ENCODE results near the gene BCAS4.

The BCAS4 gene

DNA sequence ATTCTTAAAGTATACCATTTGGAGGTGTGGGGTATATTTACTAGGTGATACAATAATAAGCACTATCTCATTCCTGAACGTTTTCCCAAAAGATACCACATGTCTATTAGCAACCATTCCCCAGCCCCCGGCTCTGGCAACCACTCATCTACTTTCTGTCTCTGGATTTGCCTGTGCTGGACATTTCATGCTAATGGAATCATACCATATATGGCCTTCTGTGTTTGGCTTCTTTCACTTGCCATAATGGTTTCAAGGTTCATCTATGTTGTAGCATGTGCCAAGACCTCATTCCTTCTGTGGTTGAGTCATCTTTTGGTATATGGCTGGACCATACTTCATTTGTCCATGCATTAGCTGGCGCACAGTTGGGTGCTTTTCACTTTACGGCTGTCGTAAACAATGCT, 39.7 kb downstream of the BCAS4 start:
- TF ChIP-seq, protein P1, sequence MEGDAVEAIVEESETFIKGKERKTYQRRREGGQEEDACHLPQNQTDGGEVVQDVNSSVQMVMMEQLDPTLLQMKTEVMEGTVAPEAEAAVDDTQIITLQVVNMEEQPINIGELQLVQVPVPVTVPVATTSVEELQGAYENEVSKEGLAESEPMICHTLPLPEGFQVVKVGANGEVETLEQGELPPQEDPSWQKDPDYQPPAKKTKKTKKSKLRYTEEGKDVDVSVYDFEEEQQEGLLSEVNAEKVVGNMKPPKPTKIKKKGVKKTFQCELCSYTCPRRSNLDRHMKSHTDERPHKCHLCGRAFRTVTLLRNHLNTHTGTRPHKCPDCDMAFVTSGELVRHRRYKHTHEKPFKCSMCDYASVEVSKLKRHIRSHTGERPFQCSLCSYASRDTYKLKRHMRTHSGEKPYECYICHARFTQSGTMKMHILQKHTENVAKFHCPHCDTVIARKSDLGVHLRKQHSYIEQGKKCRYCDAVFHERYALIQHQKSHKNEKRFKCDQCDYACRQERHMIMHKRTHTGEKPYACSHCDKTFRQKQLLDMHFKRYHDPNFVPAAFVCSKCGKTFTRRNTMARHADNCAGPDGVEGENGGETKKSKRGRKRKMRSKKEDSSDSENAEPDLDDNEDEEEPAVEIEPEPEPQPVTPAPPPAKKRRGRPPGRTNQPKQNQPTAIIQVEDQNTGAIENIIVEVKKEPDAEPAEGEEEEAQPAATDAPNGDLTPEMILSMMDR (conservative IDR thresholded peaks at IDR 0.05; ENCODE audit: low read depth, low read length): no peak
- DNase-seq (ENCODE audit: low read depth): peak; percentile 84
- no peak overlapping the region for H3K4me3 ChIP-seq (ENCODE audit: low read depth, low read length)

DNA sequence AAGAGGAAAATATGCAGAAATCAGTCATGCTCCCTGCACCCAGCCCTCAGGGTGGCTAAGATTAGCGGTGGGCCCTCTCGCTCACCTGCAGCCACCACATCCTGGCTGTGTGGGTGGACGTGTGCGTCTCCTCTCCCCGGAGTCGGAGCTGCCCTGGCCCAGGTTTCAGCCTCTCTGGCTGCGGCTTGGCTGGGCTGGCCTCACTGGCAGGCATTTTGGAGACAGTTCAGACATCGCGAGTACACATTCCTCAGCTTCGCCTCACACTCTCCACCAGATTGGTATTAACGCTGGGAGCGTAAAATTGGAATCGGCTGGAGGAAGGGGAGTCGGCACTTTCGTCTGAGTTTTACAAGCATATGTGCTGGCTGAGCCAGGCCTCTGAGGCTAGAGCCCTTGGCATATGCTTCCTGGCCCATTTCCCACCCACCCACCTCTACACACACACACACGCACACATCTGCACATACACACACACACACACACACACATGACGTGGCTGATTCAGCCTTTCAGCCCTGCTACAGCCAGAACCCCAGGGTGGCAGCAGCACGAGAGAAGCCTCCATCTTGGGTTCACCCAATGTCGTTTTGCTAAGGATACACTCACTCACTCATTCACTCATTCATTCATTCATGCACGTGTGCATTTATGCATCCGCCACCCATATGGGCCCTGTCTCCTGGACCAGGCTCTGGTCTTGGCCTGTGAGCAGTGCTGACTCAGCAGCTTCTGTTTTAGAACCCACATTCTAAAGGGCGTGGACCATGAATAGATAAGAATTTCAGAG, 42.9 kb downstream of the BCAS4 start:
- H3K4me3 ChIP-seq (ENCODE audit: low read depth, low read length): no peak overlapping the region
- TF ChIP-seq, protein P1 (conservative IDR thresholded peaks at IDR 0.05; ENCODE audit: low read depth, low read length): no peak
- peak; percentile 60 for DNase-seq (ENCODE audit: low read depth)

DNA sequence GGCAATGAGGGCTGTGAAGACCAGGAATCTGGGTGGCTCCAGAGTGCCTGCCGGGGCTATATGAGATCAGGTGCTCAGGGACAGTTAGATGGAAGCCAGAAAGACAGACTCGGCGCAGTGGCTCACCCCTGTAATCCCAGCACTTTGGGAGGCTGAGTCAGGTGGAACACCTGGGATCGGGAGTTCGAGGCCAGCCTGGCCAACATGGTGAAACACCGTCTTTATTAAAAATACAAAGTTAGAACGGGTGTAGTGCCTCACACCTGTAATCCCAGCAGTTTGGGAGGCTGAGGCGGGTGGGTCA, 43.4 kb downstream of the BCAS4 start:
- TF ChIP-seq, protein P1 (conservative IDR thresholded peaks at IDR 0.05; ENCODE audit: low read depth, low read length): no peak
- no peak for DNase-seq (ENCODE audit: low read depth)
- no peak overlapping the region for H3K4me3 ChIP-seq (ENCODE audit: low read depth, low read length)

DNA sequence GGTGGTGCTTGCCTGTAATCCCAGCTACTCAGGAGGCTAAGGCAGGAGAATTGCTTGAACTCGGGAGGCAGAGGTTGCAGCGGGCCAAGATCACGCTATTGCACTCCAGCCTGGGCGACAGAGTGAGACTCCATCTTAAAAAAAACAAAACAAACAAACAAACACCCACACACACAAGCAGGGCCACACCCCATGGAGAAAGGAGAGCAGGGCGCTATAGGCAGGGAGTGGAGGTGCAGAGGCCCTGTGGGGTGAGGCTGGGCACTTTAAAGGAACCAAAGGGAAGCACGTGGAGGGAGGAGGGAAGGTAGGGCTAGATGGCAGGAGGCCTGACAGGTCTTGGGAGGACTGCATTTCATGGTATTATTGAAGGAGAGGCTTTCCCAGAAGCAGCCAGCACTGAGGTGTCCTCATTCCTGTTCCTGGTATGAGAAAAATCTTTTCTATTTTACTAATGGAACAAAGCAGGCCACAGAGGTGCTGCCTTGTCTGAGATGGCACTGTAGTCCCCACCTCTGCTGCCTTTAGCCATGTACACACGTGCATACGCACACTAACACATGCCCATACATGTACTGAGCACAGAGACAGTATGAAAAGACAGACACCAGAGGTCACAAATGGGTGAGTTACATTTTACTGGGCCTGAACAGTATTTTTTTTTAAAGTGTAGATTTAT, 44.0 kb downstream of the BCAS4 start:
- no peak for DNase-seq (ENCODE audit: low read depth)
- no peak overlapping the region for H3K4me3 ChIP-seq (ENCODE audit: low read depth, low read length)
- TF ChIP-seq, protein P1 (conservative IDR thresholded peaks at IDR 0.05; ENCODE audit: low read depth, low read length): no peak

DNA sequence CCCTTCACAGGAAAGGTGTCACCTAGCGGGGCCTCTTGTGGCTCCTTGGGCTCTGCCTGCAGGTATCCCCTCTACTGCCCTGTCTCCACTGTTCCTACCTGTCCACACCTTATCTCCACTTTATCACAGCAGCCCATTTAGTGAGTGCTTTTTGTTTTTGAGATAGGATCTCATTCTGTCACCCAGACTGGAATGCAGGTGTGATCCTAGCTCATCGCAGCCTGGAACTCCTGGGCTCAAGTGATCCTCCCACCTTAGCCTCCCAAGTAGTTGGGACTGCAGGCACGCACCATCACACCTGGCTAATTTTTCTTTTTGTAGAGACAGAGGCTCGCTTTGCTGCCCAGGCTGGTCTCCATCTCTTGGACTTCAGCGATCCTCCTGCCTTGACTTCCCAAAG, 48.0 kb downstream of the BCAS4 start:
- no peak for DNase-seq (ENCODE audit: low read depth)
- no peak overlapping the region for H3K4me3 ChIP-seq (ENCODE audit: low read depth, low read length)
- TF ChIP-seq, protein P1 (conservative IDR thresholded peaks at IDR 0.05; ENCODE audit: low read depth, low read length): no peak

DNA sequence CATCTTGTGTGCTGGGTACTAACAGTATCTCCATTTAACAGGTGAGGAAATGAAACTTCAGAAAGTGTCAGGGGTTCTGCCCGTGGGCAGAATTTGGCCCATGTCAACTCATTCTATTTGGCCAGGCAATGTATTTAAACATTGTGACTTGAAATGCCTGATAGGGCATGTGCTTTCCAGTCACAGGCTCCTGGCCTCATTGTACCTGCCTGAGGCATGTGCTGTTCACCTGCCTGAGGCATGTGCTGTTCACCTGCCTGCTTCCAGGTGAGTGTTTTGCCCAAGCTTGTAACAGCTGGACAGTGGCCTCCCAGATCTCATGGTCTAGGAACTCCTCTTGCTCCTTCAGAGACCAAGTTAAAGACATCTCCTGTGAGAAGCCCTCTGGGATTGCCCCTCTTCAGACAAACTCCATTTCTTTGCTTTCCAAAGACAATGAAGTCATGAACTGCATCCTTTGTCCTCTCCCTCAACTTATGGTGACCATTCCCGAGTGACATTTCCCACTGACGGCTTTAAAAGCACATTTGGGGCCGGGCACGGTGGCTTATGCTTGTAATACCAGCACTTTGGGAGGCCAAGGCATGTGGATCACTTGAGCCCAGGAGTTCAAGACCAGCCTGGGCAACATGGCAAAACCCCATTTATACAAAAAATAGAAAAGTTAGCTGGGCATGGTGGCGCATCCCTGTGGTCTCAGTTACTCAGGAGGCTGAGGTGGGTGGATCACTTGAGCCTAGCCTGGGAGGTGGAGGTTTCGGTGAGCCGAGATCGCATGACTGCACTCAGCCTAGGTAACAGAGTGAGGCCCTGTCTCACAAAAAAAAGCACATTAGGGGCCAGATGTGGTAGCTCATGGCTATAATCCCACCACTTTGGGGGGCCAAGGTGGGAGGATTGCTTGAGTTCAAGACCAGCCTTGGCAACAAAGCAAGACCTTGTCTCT, 48.7 kb downstream of the BCAS4 start:
- TF ChIP-seq, protein P1 (conservative IDR thresholded peaks at IDR 0.05; ENCODE audit: low read depth, low read length): no peak
- no peak overlapping the region for H3K4me3 ChIP-seq (ENCODE audit: low read depth, low read length)
- DNase-seq (ENCODE audit: low read depth): no peak

Data from choroid plexus epithelial cell (primary cell).